ENCODE data around the gene PNPLA8. TPM values are rescaled to one million over a fixed set of nuclear protein-coding genes. Genes with fewer than 3 reads are reported as not detected.

The PNPLA8 gene
- total and polyA plus RNA-seq, 2 of the 4 experiments (the other 2 are of a cell fraction), result 7.0 to 14.5 TPM

DNA sequence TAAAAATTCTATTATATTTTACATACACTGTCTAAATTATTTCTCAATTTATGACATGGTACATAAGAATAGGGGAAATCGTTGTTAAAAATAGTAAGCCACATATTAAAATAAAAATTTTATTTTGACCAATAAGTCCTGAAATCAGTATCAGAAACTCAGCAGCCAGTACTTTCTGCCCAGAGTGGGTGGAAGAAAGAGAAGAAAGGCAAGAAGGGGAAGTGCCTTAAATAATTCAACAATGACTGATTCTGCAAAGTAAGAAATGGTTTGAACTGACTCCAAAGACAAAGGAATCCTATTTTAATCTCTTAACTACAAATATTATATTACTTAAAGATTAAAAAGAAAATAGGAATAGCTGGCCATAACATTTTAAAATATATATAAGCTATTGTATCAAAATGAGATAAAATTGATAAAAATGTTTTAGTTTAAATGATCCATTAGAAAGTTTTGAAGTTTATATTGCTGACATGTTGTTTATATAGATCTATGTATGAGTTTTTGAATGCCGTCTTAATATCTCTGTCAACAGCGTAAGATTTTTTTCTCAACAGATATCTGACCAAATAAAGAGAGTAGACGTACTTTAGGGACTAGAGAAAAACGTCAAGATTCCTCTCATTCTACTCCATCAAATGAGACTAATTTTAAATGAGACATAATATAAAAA, 39.5 kb downstream of the PNPLA8 start:
- Histone ChIP-seq H3K18ac (ENCODE audit: low read depth, low read length) (no peak overlapping the region), H2AK9ac (replicated peaks; ENCODE audit: low read depth, low read length, poor library complexity) (no peak overlapping the region), H4K5ac (ENCODE audit: low read depth, low read length) (no peak overlapping the region), H3K9ac (ENCODE audit: low read depth, low read length) (no peak overlapping the region), H2AK5ac (ENCODE audit: low read depth, low read length) (no peak overlapping the region), H4K8ac (ENCODE audit: low read depth in 2 of 2, low read length in 2 of 2) (no peak overlapping the region; a peak in 1 of 4 replicates), H3K9me1 (ENCODE audit: insufficient read depth, low read length) (no peaks in the 10 kb centered on the region), H3K14ac (replicated peaks; ENCODE audit: low read depth, low read length) (no peak overlapping the region), H3K4me2 (ENCODE audit: low read depth, low read length) (no peak overlapping the region), H2AFZ (replicated peaks; ENCODE audit: low read length, poor library complexity) (no peak overlapping the region), H4K91ac (ENCODE audit: insufficient read depth, low read depth, low read length) (no peak overlapping the region), H3K4ac (ENCODE audit: low read depth, low read length) (no peak overlapping the region), H3K4me3 (ENCODE audit: insufficient read depth, low read depth, low read length) (no peak overlapping the region), H4K20me1 (ENCODE audit: insufficient read depth, low read length) (no peaks in the 10 kb centered on the region), H2BK20ac (ENCODE audit: low read depth, low read length) (no peak overlapping the region), H3K27ac (ENCODE audit: insufficient read depth, low read length) (no peak overlapping the region), H2BK15ac (ENCODE audit: low read depth, low read length) (no peak overlapping the region), H3K4me1 (ENCODE audit: control insufficient read depth, insufficient read depth, low read length) (no peaks in the 10 kb centered on the region), H3K79me1 (ENCODE audit: low read depth in 1 of 2, low read length in 2 of 2) (no peaks in the 10 kb centered on the region), H3K27me3 (ENCODE audit: control insufficient read depth, insufficient read depth, low read length) (no peaks in the 10 kb centered on the region), H3K23ac (ENCODE audit: low read depth, low read length) (no peak overlapping the region), H3K56ac (ENCODE audit: extremely low read depth, insufficient read depth, low read length) (no peak overlapping the region), H3K36me3 (ENCODE audit: control insufficient read depth, insufficient read depth, low read length) (no peaks in the 10 kb centered on the region), H2BK120ac (ENCODE audit: low read depth, low read length) (no peak overlapping the region), H2BK5ac (ENCODE audit: low read depth, low read length, poor library complexity, severe bottlenecking) (no peak overlapping the region), H3K9me3 (ENCODE audit: control insufficient read depth, insufficient read depth, low read length) (no peaks in the 10 kb centered on the region)
- DNase-seq (peak; percentile 67), ATAC-seq (ENCODE audit: low read depth) (peak; percentile 64)
- BruUV-seq (replicated peaks), result no TSS peak
- no CpG with 5 or more reads among the region's 5 CpGs for WGBS, 2 experiments (ENCODE audit: extremely low coverage in 2 of 2, insufficient read length in 1 of 2)
- ChIA-PET POLR2A (ENCODE audit: unreplicated experiment) (no interaction called here), CTCF (interaction anchor here (1.1 to 1.3 kb wide), 2 partner anchors 10 to 26 kb away, joined by 4 read pairs; no protein-coding TSS in a partner anchor)
- in situ Hi-C loops (cut with MboI; ENCODE audit: low sequenced_read_pairs) (loop anchor here (10.0 kb wide), 1 partner anchor 292 kb away; no protein-coding TSS in a partner anchor), intact Hi-C loops (cut with micrococcal nuclease) (no loop called here), dilution Hi-C loops (cut with HindIII; ENCODE audit: low sequenced_read_pairs, unreplicated experiment) (loop anchor here (25.0 kb wide), 1 partner anchor 299 kb away; no protein-coding TSS in a partner anchor)
- no peak for TF ChIP-seq MAZ (IDR thresholded peaks at IDR 0.05; ENCODE audit: borderline replicate concordance, low read depth, low read length)
- TF ChIP-seq MAFK (IDR thresholded peaks at IDR 0.05; ENCODE audit: low read depth, low read length), result peak; percentile 38

Measured in IMR-90 (cell line).